ENCODE data around the gene APOB.

The APOB gene

DNA sequence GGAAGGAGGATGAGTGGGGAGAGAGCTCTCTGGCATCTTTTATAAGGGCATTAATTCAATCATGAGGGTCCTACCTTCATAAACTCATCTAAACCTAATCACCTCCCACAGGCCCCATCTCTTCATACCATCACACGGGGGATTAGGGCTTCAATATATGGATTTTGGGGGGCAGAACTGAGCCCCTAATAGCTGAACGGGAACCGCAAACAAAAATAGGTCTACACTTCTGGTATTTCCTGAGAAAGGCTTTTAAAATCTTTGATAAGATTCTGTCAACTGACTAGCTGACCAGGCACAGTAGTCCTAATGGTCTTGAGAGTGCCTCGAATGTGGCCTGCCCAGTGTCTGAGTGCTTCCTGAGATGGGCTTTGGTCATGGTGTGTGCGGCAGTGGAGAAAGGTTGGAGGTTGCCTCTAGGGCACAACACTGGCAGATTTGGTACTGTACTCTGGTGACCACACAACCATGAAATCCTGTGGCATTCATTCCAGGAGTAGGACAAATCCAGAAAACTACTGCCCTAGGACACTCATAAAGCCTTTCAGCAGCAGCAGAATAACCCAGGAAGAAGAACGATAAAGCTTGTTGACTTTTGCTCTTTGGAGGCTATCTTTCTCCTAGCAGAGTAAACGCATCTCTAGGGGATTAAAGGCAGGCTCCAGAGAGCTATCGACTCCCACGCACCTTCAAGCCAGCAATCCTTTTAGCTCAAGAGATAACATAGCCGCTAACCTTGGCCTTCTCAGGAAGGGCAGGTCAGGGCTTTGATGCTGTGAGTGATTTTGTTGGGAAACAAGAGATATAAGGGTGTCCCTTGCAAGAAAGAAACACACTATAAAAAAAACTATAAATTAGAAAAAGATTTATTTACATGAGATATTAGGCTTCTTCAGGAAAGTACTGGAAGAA is 12.3 kb upstream of the APOB start:
- no peak for TF ChIP-seq CTCF (IDR thresholded peaks at IDR 0.05; ENCODE audit: low read depth, low read length)
- H3K4me3 ChIP-seq (ENCODE audit: low read depth, low read length), result no peak overlapping the region

DNA sequence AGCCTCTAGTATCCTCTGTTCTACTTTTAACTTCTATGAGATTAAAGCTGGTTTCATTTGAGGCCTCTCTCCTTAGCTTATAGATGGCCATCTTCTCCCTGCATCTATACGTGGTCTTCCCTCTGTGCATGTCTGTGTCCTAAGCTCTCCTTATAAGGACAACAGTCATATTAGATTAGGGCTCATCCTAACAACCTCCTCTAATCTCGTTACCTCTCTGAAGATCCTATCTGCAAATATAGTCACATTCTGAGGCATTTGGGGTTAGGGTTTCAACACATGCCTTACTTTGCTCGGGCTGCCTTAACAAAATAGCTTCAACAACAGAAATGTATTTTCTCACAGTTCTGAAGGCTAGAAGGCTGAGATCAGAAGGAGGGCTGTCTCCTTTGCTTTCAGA is 11.6 kb upstream of the APOB start:
- no peak overlapping the region for H3K4me3 ChIP-seq (ENCODE audit: low read depth, low read length)
- TF ChIP-seq CTCF (IDR thresholded peaks at IDR 0.05; ENCODE audit: low read depth, low read length), result no peak

DNA sequence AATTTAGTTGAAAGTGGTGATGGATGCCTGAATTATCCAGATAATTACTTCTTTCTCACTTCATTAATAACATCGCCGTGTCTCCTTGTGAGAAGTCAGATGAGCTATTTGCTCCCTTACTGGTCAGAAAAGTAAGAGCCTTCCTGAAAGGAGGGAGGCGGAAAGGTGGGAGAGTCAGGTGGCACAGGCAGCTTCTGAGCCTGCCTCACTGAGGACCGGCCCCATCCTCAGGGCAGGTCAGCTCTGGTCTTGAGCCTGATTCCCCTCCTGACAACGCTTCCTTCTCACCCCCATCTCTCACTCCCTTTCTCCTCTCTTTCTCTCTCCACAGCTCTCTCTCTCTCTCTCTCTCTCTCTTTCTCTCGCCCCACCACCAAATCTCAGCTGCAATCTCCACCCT is 10.1 kb upstream of the APOB start:
- TF ChIP-seq CTCF (IDR thresholded peaks at IDR 0.05; ENCODE audit: low read depth, low read length), result no peak
- H3K4me3 ChIP-seq (ENCODE audit: low read depth, low read length), result no peak overlapping the region

GRCh38 chr2:21052044-21052443 is 8.2 kb upstream of the APOB start:
- TF ChIP-seq CTCF (IDR thresholded peaks at IDR 0.05; ENCODE audit: low read depth, low read length), result no peak
- no peak overlapping the region for H3K4me3 ChIP-seq (ENCODE audit: low read depth, low read length)

DNA sequence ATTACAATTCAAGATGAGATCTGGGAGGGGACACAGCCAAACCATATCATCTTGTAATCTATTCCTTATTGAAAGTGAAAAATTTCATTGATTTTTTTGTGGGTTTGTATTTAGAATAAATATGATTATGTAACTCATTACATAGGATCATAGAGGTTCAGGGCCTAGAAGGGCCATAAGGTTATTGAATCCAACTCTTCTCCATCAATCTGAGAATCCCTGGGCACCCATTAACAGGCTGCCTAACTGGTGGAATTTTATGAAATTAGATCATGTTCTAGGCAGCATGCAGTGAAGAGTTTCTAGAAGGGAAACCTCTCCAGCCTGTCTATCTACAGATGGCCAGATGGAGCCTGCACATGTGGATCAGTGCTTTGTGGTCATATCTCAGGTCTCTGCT is 6.3 kb upstream of the APOB start:
- H3K4me3 ChIP-seq (ENCODE audit: low read depth, low read length), result no peak overlapping the region
- TF ChIP-seq CTCF (IDR thresholded peaks at IDR 0.05; ENCODE audit: low read depth, low read length), result no peak

DNA sequence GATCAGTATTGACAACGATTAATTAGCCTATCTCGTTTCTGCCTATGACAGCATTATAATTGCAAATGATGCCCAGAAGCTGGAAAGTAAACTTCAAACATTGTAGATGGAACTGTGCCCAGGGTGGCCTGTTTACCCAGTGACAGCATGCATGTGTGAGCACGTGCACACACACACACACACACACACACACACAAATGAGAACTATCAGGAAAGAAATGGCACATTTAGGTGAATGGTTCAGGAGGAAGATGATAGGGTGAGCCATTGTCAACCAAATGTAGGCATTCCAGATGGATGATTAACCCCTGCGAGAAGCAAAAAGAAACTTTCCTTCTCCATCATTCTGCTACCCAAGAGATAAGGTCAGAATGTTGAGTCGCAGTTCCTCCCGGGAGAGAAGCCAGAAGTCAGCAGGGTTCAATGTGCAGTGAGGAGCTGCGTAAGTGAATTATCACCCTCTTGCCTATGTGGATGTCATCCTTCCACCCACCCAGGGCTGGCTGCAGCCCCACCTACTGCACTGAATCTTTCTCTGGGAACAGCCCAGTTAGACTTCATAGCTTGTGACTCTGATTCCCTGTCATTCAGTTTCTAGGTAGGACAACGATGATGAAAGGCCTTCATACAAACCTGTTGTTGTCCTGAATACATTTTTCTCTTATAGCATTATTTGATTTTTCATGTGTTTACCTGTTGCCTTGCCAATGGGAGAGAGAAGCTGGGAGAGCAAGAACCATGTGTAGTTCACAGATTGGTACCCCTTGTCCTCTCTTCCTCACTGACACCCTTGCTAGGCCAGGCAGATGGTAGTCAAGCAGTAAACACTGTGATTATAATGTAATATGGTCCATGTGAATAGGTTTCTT is 3.5 kb upstream of the APOB start:
- no peak overlapping the region for H3K4me3 ChIP-seq (ENCODE audit: low read depth, low read length)
- no peak for TF ChIP-seq CTCF (IDR thresholded peaks at IDR 0.05; ENCODE audit: low read depth, low read length)

GRCh38 chr2:21046506-21046905 is 2.6 kb upstream of the APOB start:
- TF ChIP-seq CTCF (IDR thresholded peaks at IDR 0.05; ENCODE audit: low read depth, low read length), result no peak

More at GRCh38 chr2:21046506-21046905, 2.6 kb upstream of the APOB start:
- no peak overlapping the region for H3K4me3 ChIP-seq (ENCODE audit: low read depth, low read length)
